CD4-positive, alpha-beta T cell treated with Interleukin-6 at 100 ng/mL for 8 hours (primary cell): Measurements from ENCODE around the gene EFCAB8.
"Not testable (repeated sequence)": the region's sequence is repeated elsewhere in the genome, so short reads cannot be mapped to it uniquely, and the experiment has no call there.

Source experiments
- DNase-seq: peaks from one replicate; pipeline ENCODE4 v3.0.0-alpha.2; 2020; ENCODE audit warnings: mixed read lengths, low spot score

EFCAB8 gene

DNA sequence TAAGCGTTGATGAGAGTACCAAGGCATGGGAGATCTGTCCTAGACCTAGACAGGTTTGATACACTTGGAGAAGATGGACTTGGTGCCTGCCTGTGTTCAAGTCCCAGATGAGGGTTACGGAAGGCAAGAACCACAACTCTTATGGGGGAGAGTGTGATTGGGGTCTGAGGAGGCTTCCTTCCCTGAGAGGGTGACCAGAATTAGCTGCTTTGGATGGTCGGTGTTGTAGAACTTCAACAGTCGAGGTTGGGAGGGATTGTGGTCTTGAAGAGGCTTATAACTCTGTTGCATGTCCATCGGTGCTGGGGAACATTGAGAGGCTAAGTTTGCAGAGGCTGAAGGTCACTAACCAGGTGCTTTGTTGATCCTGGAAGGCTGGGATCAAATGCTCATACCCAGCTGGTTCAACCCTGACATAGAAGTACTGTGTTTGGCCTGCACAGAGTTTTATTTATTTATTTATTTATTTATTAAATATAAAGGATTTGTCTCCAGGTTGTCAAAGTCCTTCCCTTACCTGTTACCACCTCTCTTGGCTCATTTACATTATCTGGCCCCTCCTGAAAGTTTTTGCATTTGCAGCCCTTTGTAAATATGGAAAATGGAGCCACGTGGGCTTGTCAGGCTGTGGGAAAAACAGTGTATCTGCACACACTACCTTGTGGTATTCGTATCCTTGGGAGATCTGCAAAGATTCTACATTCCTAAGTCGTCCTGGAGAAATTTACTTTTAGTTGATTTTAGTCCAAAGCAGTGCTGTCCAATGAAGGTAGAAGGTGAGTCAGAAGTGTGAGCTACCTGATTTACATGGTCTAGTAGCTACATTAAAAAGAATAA, 15.8 kb upstream of the EFCAB8 start:
- DNase-seq: no peak

DNA sequence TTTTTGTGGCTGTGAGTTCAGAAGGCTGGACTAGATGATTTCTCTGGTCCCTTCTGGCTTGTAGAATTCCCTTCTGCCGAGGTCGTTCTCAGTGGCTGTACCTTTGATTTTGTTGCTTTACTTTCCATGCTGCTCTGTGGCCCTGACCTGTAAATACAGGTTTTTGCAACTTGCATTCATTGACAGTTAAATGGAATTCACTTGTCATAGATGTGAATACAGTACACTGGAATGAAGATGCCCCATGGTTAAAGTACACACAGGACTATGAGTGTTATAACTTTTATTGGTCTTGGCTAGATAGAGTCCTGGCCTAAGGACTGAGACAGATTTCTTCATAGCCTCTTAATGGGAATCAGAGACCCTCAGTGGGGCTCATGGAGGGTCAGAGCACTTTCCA, 12.9 kb upstream of the EFCAB8 start:
- DNase-seq: no peak

DNA sequence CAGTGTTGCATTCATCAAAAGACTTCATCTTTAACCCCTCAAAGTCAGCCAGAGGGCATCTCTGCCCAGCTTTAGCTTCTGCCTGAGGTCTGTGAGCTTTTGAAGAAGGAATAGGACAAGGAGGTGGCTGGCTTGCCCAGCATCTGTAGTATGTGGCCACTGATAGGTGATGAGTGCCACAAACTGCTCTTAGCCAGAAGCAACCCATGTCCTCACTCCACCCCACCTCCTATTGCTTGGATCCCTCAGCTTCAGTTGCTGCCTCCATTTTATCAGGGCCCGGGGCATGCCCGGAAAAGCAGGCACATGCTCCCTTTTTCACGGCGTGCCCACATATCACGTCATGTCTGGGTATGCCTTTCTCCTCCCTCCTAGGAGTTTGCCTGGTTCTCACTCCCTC, 11.9 kb upstream of the EFCAB8 start:
- no peak for DNase-seq

DNA sequence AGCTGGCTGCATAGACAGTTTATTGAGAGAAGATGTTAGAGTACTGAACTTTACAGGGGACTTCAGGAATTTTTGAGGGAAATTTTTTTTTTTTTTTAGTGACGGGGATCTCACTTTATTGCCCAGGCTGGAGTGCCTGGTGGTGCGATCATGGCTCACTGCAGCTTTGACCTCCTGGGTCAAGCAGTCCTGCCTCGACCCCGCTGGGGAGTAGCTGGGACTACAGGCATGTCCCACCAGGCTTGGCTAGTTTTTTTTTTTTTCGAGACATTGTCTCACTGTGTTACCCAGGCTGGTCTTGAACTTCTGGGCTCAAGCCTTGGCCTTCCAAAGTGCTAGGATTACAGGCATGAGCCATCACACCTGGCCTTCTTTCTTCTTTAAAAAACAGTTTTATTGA, 10.8 kb upstream of the EFCAB8 start:
- DNase-seq: no peak

DNA sequence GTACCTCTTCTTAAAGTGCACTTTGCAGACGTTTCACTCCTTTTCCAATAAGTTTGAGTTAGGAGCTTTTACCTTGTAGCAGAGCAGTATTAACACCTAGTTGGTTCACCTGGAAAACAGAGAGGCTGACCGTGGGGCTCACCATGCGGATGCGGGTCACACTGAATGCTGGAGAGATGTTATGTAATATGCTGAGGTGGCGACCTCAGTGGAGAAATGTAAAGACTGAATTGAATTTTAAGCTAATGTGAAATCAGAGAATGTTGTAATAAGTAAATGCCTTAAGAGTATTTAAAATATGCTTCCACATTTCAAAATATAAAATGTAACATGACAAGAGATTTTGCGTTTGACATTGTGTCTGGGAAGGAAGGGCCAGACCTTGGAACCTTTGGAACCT, 9.9 kb upstream of the EFCAB8 start:
- DNase-seq: no peak

DNA sequence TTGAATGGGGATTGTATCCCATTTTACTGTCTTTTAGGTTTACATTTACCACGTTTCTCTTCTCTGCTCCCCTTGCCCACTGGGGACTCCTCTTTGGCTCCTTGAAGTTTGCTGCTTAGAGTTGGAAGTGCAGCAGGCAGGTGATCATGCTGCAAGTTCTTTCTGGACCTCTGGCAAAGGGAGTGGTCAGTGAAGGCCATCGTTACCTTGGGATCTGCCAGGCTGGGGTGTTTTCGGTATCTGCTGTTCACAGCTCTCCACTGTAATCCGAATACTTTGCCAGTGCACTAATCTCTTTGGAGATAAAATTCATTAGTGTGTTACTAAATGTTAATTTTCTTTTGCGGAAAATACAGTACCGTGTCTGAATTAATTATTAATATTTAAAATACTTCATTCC, 9.1 kb upstream of the EFCAB8 start:
- DNase-seq: no peak

DNA sequence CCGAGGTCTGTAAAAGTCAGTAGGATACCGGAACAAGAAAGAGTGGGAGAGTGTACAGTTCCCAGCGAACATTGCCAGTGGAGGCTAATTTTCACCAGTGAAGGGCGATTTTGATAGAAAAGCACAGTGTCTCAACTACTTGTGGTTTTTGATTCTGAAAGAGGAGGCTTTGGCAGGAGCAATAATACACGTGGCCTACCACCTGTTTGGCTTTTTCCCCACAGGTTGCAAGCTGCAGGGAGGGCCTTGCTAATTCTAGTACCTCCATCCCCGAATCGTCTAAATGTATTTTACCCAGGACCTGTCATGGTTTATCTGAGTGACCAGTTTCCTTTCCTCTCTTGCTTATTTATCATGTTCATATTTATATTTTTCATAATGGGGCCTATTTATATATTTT, 3.3 kb upstream of the EFCAB8 start:
- DNase-seq: no peak

DNA sequence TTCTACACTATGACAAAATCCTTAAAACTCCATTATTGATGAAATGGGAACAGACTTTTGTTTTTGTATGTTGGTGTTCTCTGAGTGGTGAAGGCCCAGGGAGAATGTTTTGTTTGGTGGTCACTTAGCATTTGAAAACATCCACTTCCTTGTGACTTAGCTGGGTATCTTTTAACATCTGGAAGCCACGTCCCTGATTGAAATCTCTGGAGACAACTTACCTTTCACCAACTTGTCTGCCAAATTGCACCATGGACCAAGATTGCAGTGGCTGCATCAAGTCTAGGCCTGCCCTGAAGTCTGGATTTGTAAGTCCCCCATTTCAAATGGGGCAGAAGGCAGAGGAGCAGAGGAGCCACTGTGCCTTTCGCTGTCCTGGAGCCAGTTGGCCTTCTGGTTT, 534 bp upstream of the EFCAB8 start:
- no peak for DNase-seq

DNA sequence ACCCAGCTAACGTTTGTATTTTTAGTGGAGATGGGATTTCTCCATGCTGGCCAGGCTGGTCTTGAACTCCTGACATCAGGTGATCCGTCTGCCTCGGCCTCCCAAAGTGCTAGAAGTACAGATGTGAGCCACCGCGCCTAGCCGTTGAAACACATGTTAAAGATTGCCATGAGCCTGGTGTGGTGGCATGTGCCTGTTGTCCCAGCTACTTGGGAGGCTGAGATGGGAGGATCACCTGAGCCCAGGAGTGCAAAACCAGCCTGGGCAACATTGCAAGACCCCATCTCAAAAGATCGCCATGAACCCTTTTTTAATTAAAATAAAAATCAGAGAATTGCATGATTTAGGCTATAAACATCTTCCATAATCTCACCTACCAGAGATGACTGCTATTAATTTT, 2.7 kb downstream of the EFCAB8 start:
- no peak for DNase-seq

DNA sequence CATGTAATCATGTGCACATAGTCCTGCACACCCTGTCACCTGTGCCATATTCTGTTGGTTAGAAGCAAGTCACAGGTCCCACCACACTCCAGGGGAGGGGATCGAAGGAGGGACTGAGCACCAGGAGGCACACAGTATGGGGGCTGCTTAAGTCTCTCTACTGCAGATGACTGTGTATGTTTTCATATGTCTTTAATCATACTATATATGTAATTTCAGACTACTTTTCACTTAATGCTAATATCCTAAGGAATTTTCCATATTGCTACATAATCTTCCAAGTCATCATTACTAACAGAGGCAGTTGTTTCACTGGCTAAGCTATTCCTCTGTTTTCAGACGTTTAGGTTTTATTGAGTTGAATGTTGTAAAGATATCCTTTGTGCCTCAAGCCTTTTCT, 10.8 kb downstream of the EFCAB8 start:
- DNase-seq: no peak

DNA sequence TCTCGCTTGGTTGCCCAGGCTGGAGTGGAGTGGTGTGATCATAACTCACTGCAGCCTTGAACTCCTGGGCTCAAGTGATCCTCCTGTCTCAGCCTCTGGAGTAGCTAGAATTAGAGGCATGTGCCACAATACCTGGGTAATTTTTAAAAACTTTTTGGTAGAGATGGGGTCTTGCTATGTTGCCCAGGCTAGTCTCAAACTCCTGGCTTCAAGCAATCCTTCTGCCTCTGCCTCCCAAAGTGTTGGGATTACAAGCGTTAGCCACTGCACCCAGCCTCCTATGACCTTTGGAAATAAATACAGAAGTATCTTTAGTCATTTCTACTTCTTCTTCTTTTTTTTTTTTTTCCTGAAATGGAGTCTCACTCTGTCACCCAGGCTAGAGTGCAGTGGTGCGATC, 11.8 kb downstream of the EFCAB8 start:
- DNase-seq: not testable (repeated sequence)

DNA sequence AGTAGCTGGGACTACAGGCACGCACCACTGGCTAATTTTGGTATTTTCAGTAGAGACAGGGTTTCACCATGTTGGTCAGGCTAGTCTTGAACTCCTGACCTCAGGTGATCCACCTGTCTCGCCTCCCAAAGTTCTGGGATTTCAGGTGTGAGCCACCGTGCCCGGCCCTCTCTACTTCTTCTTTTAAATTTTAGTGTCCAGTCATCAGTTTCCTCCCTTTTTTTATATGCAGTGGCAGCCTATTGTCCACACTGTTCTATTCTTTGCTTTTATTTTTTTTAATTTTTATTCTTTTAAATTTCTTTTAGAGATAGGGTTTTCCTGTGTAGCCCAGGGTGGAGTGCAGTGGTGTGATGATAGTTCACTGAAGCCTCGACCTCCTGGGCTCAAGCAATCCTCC, 12.3 kb downstream of the EFCAB8 start:
- DNase-seq: no peak

DNA sequence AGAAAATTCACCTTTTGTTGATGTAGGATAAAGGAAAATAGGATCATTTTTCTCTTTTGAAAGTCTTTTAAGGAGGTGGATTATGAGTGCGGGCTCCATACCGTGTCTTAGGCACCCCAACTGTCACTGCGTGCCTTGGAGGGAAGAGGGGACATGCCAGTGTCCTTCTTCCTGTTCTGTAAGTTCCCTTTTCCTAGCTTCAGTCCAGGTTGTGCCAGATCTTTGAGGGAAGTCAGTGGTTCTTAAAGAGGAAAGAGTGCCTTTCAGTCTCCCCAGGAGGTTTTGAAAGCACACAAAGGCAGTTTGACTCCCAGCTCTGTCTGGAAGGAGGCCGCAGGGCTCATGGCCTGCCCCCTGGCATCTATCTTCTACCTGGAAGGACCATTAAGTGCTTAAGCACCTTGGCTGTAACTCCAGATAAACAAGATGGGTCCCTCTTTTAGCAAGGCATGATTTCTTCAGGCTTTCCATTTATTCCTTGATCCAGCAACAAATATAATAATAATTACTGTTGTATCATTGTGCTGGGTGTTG, 13.0 kb downstream of the EFCAB8 start:
- no peak for DNase-seq

DNA sequence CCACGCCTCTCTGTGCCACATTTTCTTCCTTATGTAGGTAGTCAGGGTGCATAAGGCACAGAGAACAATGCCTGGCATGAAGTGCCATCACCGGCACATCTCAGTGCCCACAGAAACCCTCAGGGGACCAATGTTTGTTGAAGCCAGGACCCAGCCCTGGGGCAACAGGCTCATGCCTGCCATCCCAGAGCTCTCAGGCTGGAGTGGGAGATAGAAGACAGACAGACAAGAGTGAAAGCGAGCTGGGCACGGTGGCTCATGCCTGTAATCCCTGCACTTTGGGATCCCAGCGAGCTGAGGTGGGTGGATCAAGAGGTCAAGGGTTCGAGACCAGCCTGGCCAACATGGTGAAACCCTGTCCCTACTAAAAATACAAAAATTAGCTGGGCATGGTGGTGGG, 13.5 kb downstream of the EFCAB8 start:
- DNase-seq: no peak

DNA sequence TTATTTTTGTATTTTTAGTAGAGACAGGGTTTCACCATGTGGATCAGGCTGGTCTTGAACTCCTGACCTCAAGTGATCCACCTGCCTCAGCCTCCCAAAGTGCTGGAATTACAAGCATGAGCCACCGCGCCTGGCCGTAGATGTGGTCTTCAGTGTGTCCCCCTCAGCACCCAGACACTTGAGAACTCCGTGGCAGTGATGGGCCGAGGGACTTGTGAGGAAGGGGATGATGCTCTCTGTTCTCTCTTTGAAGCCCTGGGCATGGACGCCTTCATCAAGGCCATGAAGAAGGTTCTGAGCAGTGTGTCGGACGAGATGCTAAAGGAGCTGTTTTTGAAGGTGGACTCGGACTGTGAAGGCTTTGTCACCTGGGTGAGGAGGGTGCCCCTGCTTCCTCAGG, 16.9 kb downstream of the EFCAB8 start:
- no peak for DNase-seq

DNA sequence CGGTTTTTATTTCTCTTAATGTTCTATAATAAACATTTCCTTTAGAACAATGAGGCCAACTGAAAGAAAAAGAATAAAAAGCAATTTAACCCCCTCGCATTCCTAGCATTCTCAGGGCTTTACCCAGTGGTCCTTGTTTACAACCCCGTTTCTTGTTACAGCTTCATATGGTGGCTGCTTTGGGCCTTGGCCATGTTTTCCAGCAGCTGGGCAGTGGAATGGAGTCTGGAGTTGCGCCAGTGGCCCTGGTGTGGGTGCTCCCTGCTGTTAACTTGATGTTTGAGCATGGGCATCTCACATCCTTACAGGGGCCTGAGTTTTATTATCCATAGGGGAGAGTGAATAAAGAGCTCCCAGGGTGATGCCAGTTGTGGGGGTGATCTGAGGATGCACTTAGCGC, 18.8 kb downstream of the EFCAB8 start:
- DNase-seq: no peak

DNA sequence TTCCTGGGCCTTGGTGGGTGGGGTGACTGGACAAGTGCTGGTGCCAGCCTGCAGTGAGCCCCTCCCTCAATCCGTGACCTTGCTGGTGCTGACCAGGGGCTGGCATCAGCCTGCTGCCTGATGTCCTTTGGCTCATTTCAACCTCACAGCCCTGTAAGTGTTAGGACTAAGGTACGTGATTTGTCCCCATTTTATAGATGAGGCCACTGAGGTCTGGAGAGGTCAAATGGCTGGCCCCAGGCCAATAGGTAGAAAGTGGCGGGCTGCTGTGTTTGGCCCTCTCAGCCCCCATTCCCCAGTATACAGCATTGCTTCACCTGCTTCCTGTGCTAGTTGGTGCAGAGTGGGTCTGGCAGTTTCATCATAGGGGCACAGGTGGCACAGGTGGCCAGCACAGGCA, 20.1 kb downstream of the EFCAB8 start:
- no peak for DNase-seq

DNA sequence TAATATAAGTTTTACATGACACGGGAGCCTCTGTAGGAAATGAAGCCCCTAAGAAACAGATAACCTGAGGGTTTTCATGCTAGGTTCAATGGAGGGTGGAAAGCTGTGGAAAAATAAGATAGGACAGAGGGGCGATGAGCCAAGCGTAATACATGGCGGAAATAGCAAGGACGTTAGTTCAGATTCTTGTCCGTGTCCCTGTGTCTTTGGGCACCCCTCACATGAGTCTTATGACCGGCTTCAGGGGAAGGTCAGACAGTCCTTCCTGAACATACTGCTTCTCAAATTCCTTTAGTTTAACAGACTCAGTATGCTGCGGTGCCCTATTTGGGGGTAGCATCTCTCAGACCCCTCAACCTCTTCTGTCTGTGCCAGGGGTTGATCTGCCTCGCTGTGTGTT, 20.8 kb downstream of the EFCAB8 start:
- DNase-seq: no peak

DNA sequence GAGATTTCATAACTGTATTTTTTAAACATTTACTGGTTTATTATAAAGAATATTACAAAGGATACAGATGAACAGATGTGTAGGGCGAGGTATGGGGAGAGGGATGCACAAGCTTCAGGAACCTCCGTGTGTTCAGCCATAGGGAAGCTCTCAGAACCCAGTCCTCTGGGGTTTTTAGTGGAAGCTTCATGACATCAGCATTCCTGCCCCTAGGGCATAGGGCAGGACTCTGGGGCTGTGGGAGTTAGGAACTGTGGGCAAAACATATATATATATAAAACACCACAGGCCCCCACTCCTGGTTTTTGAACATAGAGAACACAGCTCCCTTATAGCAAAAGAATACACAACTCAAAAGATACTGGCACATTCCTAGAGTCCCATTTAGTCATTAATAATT, 21.9 kb downstream of the EFCAB8 start:
- no peak for DNase-seq

DNA sequence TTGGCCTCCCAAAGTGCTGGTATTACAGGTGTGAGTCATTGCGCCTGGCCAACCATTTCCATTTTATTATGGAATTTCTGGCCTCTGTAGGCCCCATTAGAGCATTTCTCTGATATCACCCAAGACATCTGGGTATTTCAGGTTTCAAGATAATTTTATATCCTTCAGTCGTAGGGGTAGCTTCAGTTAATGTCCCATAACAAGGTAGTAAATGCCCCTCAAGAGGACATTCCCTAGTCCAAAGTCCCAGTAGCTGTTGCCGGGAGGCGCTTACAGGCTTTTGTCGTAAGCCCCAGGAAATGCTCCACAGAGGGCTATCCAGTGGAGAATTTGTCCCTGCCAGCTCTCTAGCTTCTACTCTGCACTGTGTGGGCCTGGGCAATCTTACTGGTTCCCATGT, 24.4 kb downstream of the EFCAB8 start:
- no peak for DNase-seq

DNA sequence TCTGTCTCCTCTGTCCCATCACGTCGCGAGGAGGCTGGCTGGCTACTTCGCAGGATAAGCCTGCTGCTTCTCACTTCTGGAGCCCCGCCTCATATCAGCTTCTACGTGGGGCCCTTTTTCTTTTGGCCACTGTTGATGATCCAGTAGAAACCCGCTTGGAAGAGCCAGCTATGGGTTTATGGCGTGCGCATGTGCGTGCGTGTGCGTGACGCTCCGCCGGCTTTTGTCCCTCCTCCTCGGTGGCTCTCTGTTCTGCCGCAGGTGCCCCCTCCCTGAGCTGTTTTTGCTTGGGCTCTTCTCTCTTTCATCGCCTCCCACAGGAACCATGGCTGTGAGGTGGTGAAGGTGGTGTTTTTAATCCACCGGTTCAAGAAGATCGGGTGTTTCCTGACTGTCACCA, 26.5 kb downstream of the EFCAB8 start:
- DNase-seq: no peak

DNA sequence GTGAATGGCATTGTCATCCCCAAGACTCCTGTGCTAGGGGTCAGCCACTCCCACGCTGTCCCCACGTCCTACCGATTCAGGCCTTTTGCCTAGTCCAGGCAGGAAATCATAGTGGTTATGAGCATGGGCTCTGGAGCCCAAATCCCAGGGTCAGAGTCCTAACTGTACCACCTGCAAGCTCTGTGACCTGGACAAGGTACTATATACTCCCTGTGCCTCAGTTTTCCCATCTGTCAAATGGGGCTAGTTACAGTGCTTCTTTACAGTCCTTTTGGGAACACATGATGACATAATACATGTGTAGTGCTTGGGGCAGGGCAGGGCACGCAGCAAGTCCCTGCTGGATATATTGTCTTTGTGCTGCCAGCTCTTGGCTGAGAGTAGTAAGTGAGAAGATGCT, 27.2 kb downstream of the EFCAB8 start:
- no peak for DNase-seq

DNA sequence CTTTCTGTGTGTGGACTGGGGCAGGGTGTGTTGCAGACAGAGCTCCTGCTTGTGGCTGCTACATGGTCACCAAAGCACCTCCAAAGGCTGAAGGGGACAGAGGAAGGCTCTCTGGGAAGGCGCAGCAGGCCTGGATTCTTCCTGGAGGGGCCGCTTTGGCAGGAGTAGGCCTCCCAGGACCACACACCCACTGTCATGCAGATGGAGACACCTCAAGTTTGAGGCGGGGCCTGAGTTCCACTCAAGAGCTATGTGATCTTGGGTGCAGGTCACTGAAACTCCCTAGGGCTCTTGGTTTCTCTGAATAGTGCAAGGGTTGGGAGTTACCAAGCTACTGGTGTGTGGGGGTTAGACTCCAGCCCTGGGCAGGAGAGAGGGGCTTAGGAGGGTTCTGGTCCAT, 27.9 kb downstream of the EFCAB8 start:
- DNase-seq: no peak

DNA sequence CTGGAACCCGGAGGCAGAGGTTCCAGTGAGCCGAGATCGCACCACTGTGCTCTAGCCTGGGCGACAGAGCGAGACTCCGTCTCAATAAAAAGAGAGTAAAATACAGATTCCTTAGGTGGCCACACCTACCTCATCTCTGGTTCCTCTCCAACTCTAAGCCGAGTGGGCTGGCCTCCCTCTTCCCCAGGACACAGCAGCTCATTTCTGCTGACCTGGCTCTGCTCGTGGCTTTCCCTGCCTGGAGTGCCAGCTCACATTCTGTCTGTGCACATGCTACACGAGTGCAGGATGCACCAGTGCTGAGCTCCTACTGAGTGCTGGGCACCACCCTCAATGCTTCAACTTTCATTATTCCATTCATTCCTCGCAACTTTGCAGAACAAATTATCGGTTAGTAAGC, 28.8 kb downstream of the EFCAB8 start:
- no peak for DNase-seq
